HT1080 (cell line): ENCODE data around the gene DHCR7. TPM values are rescaled to one million over a fixed set of nuclear protein-coding genes. Genes with fewer than 3 reads are reported as not detected.

ENCODE experiments used
- DNase-seq: peaks from one replicate; pipeline ENCODE4 v3.0.0-alpha.2; 2015; ENCODE audit warnings: low read depth
- small RNA-seq: library from RNA; depleted of rRNA; stranded (forward); fragments of <200 nt; gene quantifications from one replicate; pipeline ENCODE3, GENCODE V24; 2014
- total RNA-seq: library from RNA; depleted of rRNA; stranded (reverse); fragments of >200 nt; shearing (Covaris generic); gene quantifications from 2 replicates; pipeline ENCODE4 v1.2.3, GENCODE V29; 2014; rRNA removed

The DHCR7 gene
- total RNA-seq, 1 experiment from 2014 or later, result 83.7 TPM

DNA sequence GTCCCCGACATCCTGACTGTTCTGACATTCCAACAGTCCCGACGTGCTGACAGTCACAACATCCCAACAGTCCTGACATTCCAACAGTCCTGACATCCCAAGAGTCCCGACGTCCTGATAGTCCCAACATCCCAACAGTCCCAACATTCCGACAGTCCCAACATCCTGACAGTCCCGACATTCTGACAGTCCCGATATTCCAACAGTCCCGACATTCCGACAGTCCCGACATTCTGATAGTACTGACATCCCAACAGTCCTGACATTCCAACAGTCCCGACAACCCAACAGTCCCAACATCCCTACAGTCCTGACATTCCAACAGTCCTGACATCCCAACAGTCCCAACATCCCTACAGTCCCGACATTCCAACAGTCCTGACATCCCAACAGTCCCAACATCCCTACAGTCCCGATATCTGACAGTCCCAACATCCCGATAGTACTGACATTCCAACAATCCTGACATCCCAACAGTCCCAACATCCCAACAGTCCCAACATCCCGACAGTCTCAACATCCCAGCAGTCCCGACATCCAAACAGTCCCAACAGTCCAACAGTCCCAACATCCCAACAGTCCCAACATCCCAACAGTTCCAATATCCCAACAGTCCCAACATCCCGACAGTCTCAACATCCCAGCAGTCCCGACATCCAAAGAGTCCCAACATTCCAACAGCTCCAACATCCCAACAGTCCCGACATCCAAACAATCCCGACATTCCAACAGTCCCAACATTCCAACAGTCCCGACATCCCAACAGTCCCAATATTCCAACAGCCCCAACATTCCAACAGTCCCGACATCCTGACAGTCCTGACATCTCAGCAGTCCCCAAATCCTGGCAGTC lies 60.2 kb downstream of the DHCR7 start:
- no peak for DNase-seq

DNA sequence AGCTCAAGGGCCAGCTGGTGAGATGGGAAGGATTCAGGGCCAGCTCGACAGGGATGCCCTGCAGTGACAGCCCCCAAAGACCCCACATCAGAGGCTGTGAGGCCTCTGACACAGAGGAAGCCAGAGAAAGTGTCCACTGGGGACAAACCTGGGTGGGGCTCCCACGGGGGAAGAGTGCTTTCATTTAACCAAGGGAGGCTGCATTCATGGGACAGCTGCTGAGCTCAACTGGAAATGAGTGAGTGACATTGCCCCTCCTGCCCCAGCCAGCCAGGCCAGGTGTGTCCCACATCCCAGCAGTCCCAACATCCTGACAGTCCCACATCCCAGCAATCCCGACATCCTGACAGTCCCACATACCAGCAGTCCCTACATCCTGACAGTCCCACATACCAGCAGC lies 61.0 kb downstream of the DHCR7 start:
- no peak for DNase-seq

- no peak for DNase-seq
These were observed 62.0 kb downstream of the DHCR7 start for GRCh38 chr11:71386202-71386601.

GRCh38 chr11:71385091-71385490 lies 63.1 kb downstream of the DHCR7 start:
- no peak for DNase-seq

DNA sequence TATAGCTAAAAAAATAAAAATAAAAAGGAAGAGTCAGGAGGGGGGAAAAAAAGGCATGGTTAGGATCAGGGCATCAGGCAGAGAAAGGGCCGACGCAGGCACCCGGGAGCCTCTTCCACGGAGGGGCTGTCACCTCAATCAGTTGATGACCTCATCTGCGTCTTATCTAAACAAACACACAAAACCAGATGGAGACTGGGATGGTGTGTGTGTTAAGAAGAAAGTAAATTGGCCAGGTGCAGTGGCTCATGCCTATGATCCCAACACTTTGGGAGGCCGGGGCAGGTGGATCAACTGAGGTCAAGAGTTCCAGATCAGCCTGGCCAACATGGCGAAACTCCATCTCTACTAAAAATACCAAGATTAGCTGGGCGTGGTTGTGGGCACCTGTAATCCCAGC lies 63.6 kb downstream of the DHCR7 start:
- no peak for DNase-seq

Small RNA genes lying within 50 kb of the gene (small RNA-seq; reads per million reads assigned to genes)
- gene MIR6754, result not detected

Other genes starting within 250 kb of the DHCR7 start
- 0.02 TPM in 1 of 2 replicates, not detected in the other for gene SHANK2, start 195.8 kb downstream of the DHCR7 start, total RNA-seq
- 27.1 and 35.6 TPM in 2 replicates for gene NADSYN1, start 4.8 kb upstream of the DHCR7 start, total RNA-seq
- gene KRTAP5-7, start 78.9 kb upstream of the DHCR7 start, total RNA-seq, result not detected in 2 replicates
- gene KRTAP5-8, start 89.6 kb upstream of the DHCR7 start, total RNA-seq, result not detected in 2 replicates
- gene KRTAP5-9, start 100.0 kb upstream of the DHCR7 start, total RNA-seq, result not detected in 2 replicates
- gene KRTAP5-10, start 117.2 kb upstream of the DHCR7 start, total RNA-seq, result not detected in 2 replicates
- not detected in 2 replicates for gene KRTAP5-11, start 134.5 kb upstream of the DHCR7 start, total RNA-seq